Stimulated activated CD8-positive, alpha-beta memory T cell treated with anti-CD3 and anti-CD28 coated beads, Interleukin-7, amount 100 ng/mL, for 48 hours (primary cell): Measurements from ENCODE around the gene ADPRHL1.
"Not testable (repeated sequence)": the region's sequence is repeated elsewhere in the genome, so short reads cannot be mapped to it uniquely, and the experiment has no call there.

Experiments
- DNase-seq, 2 donors: peaks; one replicate each; pipeline ENCODE4 v3.0.0-alpha.2; 2020; ENCODE audit warnings: low read depth in 1 of 2; ENCODE audit errors: extremely low read depth in 1 of 2

The ADPRHL1 gene

DNA sequence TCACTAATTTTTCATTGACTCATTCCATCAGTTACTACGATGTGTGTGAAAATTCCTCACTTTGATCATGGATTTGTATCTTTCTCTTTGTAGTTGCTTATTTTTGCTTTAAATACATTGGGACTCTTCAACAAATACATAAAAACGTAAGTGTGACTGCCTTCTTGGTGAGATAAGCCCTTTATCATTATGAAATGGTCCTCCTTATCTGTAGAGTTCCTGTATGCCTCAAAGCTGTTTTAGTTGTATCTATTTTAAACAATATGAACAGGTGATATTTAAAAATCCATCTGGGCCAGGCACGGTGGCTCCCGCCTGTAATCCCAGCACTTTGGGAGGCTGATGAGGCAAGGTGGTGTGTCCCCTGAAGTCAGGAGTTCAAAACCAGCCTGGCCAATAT, 25.9 kb upstream of the ADPRHL1 start:
- DNase-seq, result no peak

DNA sequence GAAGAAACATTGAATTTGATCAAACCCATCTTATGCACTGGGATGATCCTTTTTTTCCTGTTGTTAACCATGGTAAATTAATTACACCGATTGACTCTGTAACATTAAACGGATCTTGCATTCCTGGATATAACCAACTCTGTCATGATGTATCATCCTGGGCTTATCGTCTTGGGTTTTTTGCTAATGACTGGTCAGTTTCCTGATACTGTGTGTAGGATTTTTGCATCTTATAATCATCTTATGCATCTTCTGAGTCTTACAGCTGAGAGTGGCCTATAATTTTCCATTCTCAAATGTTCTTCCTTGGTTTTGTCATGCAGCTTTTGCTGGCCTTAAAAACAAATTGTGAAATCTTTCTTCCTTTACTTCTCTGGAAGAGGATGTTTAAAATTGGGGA, 24.4 kb upstream of the ADPRHL1 start:
- no peak for DNase-seq

DNA sequence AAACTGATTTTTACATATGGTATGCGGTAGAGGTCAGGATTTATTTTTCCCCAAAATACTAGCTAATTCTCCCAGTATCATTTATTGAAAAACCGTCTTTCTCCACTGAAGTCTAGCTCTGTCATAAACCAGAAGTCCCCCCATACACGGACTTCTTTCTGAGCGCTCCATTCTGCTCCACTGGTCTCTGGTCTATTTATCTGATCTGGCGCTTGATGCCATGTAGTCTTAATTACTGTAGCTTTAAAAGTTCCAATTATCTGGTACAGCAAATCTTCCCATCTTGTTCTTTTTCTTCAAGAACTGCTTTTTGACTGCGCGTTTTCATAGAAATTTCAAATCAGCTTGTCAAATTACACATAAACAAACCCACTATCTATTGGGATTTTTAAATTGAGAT, 23.5 kb upstream of the ADPRHL1 start:
- no peak for DNase-seq

DNA sequence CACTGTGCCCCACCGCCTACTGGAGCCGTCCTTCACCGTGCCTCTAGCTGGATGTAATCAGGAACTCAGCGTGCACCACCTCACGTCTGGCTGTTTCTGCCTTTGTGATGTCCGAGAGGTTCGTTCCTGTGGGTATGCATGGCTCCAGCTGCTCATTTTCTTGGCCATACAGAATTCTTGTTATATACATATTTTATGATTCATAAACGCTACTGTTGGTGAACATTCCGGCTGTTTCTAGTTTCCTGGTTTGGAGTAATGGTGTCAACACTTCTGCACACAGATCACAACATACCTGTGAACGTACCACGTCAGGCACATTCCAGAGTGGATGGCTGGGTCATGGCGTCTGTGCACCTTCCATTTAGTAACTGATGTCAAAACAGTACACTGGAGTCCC, 22.6 kb upstream of the ADPRHL1 start:
- DNase-seq, result no peak

DNA sequence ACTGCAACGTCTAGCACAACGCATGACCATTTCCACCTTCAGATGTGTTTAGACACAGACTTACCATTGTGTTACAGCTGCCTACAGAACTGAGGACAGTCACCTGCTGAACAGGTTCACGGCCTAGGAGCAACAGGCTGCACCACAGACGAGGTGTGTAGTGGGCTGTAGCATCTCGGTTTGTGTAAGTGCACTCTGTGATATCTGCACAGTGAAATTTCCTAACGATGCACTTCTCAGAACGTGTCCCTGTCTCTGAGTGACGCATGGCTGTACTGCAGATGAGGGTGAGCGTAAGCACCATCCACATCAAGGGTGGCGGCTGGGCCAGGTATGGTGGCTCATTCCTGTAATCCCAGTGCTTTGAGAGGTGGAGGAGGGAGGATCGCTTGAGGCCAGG, 22.0 kb upstream of the ADPRHL1 start:
- no peak for DNase-seq

DNA sequence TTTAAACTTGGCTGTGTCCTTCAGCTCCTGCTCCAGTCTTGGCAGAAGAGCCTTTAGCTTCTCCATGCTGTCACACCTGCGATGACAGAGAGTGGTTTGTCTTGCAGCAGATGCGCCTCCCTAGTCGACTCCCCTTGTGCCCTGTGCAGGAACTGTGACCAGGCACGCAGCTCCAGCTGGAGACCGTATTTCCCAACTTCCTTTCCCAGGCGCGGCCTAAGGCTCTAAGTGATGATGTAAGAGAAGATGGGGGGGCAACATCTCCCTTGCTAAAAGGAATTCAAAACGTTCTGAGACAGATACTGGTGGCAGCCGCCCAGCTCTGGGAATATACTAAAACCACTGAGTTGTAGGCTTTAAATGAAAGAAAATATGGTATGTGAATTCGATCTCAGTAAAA, 20.9 kb upstream of the ADPRHL1 start:
- DNase-seq, result no peak

DNA sequence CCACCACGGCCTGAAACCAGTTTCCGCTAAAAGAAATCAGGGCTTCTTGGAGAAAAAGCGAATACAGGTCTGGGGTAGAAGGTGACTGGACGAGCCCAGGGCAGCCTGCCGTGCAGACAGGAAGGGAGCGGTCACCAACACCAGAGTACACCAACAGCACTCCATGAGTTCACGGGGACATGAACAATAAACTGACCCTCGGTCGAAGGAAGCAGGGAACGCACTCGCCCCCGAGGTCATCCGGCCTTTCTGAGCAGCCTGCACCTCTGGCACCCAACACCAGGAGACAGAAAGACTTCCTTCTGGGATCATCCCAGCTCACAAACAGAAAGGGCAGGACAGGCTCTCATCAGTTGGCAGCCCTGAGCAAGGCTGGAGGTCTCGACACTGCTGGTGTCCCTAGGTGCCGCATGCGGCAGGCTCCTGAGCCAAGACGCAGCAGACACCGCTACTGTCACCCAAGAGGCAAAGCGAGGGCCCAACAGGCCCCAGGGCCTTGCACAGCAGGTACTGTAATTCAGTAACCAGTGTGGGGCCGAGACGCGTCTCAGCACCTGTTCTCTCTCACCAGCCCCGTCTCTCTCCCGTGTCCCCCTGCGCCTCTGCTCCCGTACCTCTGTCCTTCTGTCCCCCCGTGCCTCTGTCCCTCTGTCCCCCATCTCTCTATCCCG, 19.2 kb upstream of the ADPRHL1 start:
- DNase-seq, result no peak

DNA sequence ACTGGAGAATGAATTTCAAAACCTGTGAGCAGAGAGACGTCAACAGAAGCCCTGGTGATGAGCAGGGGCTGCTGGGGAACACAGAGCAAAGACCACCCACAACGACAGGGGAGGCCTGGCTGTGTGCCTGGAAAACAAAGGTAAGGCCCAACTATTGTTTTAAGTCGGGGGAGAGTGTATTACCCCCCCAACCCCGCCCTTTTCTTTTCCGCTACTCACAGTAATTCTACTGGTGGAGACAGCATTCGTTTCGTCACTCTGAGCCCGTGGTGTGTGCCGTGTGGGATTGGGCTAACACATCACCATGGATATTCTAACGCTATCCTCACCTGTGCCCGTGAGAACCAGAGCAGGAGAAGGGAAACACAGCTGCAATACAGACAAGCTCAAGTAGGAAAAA, 18.6 kb upstream of the ADPRHL1 start:
- no peak for DNase-seq

DNA sequence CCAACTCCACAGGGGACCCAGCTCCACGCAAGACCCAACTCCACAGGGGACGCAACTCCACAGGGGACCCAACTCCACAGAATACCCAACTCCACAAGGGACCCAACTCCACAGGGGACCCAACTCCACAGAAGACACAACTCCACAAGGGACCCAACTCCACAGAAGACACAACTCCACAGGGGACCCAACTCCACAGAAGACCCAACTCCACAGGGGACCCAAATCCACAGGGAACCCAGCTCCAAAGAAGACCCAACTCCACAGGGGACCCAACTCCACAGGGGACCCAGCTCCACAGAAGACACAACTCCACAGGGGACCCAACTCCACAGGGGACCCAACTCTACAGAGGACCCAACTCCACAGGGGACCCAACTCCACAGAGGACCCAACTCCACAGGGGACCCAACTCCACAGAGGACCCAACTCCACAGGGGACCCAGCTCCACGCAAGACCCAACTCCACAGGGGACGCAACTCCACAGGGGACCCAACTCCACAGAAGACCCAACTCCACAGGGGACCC, 17.4 kb upstream of the ADPRHL1 start:
- DNase-seq, result not testable (repeated sequence)

DNA sequence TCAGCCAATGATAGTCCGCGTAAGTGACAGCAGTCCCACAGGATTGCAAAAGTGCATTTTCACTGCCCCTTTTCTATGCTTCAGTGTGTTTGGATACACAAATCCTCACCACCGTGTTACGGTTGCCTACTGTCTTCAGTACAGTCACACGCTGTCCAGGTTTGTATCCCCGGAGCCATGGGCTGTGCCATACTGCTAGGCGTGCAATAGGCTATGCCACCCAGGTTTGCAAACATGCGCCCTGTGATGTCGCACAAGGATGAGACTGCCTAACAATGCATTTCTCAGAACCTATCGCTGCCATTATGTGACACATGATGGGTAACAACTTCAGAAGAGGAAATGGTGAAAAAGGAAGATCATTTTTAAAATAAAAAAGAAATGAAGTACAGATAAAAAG, 16.8 kb upstream of the ADPRHL1 start:
- DNase-seq, result no peak

DNA sequence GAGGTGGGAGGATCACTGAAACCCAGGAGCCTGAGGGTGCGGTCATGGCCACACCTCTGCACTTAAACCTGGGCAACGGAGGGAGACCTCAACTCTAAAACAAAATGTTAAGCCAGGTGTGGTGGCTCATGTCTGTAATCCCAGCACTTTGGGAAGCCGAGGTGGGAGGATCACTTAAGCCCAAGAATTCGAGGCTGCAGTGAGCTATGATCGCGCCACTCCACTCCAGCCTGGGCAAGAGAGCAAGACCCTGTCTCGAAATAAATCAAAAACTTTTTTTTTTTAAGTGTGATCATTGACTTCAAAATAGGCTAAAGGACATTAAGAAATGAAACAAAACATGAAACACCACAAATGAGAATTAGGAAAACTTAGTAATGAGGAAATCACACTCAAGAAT, 16.3 kb upstream of the ADPRHL1 start:
- DNase-seq, result no peak

DNA sequence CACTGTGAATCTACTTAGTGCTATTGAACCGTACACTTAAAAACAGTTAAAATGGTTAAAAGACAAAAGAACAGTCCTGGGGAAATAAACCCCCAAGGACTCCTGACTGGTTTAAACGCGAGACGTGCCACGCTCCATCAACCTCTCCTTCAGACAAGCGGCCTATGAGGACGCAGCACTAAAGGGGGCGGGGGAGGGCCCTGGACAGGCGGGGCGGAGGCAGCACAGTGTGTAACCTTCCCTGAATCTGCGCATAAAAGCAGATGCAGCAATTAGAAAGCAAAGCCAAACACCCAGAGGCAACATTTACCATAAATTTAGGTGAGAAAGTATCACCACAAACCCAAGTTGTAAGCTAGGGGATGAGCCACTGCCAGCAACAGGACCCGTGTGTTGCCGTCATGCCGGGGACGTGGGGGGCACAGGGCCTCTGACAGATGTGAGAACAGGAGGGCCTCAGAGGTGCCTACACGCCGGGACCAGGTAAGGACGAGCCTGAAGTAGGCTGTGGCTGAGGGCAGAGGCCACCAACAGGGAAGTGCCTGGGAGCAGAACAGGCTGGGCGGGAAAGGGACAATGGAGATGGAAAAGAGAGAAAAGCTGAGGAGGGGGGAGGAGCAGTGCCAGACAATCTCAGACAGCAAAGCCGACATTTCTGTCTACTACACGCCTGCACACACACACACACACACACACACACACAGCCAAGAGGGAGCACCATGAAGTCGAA, 15.3 kb upstream of the ADPRHL1 start:
- no peak for DNase-seq

DNA sequence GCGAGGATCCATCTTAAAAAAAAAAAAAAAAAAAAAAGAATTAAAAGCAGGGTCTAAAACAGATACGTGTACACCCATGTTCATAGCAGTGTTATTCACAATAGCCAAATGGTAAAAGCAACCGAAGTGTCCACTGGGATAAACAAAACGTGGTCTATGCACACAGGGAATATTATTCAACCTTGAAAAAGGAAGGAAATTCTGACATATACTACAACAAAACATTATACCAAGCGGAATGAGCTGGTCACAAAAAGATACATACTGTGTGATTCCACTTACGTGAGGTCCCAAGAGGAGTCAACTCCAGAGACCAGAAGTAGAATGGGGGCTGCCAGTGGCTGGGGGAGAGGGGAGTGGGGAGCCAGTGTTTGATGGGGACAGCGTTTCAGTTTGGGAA, 14.7 kb upstream of the ADPRHL1 start:
- DNase-seq, result no peak

DNA sequence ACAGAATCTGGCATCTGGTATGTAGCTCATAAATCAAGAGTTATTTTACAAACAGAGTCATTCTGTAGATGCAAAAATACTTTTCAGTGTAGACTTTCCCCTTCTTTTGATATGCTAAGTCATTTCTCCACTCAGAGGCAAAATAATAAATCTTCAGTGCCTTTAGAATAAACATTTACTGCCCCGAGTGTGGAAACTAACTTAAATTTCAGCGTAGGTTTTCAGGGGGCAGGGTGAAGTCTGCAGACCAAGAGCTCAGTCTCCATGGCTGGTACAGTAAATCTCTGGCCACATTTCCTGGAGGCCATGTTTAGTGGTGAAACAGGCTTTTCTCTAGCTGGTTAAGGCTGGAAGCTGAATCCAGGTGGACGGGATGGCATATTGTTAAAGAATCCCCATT, 13.1 kb upstream of the ADPRHL1 start:
- DNase-seq, result no peak

DNA sequence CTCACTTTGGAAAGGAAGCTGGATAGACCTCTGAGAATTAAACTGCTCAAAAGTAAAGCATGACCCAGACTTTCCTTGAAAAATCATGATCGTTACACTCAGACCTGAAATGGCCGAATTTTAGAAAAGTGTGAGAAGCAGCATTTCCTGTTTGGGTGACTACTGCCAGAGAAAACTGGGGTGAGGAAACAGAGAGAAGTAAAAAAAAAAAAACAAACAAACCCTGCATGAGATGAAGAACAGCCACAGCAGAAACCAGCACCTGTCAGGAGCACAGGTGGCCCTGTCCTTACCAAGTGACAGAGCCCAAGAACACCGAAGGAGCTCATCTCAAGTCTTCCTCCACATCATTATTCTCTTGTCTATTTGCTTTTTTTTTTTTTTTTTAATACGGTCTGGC, 12.0 kb upstream of the ADPRHL1 start:
- DNase-seq, result no peak

DNA sequence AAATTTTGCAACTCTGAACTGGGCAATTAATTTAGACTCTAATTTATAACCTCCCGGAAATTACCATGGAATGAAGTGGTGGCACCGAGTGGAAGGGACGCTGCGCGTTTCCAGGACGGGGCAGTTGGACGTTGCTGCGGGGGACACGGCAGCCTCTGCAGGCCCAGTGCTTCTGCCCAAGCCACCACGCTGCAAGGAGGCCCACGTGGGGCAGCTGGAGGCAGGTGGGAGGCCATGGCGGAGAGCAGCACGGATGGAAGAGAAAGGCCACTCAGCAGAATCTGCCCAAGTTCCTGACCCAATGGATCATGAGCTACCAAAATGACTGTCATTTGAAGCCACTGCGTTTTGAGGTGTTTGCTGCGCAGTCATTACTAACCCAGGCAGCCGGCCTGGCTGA, 11.2 kb upstream of the ADPRHL1 start:
- DNase-seq, result no peak

DNA sequence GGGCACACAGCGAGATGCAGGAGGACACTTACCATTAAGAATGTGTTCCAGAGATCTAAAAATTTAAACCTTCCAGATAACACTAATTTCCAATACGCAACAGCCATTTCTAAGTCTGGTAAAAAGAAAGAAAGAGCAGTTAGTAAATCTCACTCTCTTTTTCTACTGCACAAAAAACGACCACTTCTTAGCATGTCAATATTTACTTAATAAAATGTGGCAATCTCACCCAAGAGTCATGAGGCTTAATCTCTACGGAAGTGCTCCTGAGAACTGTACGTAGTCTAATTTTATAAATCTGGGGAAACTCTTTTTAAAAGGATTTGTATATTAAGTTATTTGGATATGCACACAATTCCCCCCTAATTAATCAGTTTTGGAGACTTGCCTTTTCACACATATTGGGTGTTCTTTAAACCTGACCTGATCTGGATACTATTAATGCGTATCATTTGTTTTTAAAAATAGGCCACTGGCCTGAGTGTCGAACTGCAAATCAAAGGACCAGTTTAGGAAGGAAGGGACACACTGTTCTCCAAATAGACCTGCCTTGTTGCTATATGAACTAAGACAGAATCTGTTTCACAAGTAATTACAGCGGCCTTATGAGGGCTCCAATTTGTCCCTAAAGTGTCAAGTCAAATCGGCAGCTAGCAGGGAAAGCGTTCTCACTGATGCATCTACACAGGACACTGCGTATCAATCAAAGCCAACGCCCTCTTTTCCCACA, 7.9 kb upstream of the ADPRHL1 start:
- no peak for DNase-seq

DNA sequence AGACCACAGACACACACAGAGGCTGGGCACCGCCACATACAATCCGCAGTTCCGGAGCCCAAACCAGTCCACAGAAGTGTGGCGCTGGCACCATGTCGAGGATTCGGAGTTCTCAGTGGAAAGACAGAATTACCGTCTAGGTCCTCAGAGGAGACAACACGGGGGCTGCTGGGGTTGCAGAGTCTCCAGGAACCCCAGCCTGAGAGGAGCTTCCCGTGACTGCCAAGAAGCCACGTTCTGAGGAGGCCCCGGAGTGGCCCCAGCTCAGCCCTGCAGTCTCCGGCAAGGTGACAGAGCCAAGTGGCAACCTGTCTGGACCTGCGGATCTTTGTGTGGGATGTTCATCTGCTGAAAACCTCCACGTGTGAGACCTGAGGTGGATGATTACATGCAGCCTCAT, 7.3 kb upstream of the ADPRHL1 start:
- DNase-seq, result no peak

DNA sequence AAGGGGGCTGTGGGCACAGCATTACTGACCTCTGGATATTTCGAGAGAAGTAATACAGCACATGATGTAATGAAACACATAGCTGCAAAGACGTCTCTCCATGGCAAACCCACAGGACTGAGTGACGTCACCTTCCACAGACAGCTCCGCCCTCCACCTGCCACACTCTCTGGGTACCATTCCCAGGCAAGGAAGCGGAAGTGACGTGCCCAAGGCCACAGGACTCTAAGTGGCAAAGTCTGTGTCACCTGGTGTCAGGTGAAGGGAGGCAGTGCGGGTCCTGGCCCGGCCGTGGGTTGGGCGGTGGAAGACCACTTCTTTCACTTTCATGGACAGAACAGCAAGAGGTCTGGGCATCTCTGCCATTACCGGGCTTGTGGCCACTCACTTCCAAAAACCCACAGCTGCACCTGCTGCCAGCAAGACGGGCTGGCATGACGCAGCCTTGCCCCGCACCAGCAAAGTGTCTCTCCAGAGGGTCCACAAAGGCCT, 6.8 kb upstream of the ADPRHL1 start:
- DNase-seq, result no peak

DNA sequence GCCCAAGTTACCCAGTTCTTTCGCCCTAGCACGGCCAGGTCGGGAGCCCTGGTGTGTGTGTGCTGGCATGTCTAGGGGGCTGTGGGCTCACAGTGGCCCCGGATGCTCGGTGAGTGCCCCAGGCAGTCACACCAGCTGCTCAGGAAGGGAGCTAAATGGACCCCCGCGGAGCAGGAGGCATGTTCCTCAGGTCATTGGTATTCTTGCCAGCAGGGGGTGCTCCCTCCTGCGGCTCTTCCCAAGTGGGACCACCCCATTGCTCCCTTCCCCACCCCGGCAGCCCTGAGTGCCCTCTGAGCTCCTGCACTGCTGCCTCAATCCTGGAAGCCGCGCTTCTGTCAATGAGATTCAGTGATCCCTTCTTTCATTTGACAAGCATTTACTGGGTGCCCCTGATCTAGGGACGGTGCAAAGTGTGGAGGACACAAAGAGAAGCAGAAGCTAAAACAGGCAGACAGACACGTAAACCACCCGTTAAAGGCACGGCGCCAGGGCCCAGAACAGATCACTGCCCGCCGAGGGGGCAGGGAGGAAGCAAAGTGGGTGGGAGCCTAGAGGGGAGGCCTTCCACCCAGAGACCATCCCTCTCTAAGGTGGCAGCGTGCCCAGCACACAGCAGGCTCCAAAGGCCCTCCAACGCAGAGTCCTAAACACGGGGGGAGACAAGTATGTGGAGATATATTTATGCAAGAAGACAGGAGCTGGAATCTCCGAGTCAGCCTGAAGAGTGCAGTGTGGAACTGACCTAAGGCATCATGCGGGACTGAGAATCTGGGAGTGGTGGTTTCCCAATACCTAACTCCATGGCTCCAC, 5.2 kb upstream of the ADPRHL1 start:
- no peak for DNase-seq

DNA sequence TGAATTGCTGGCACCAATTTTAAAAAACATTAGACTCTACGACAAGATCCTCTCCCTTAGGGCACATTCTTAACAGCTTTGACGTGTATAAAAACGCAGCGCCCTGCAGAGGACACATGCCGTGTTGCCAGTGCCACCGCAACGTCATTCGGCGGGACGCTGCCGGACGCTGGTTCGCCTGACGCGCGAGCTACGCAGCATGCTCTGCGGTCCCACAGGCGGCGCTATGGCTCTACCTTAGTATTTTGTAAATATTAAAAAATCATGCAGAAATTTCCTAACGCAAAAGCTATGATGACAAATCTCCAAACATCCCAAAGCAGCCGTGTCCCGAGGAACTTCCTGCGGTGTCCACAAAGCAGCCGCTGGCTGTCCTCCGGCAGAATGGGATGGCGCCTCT, 4.2 kb upstream of the ADPRHL1 start:
- no peak for DNase-seq
